HepG2 (cell line): ENCODE measurements around the gene CCDC61. TPM values are rescaled to one million over a fixed set of nuclear protein-coding genes. Genes with fewer than 3 reads are reported as not detected.

ENCODE experiments used
- CEBPB ChIP-seq: IDR thresholded peaks from 2 replicates; pipeline ENCODE4 v1.6.1; 2011; ENCODE audit warnings: low read depth, low read length, improper control_type of control experiment, borderline replicate concordance
- HOXA5 ChIP-seq: sonication (generic); formaldehyde crosslinking; IDR thresholded peaks from 2 replicates; pipeline ENCODE4 v1.4.0; 2020; ENCODE audit warnings: missing genetic modification reagents
- NBN ChIP-seq: fragments of 450-650 bp; conservative IDR thresholded peaks from 2 replicates; pipeline ENCODE4 v1.6.1; 2017
- NCOA2 ChIP-seq: sonication (generic); formaldehyde crosslinking; IDR thresholded peaks from 2 replicates; pipeline ENCODE4 v1.8.0; 2022; ENCODE audit warnings: inconsistent platforms
- ONECUT2 ChIP-seq: sonication (generic); formaldehyde crosslinking; IDR thresholded peaks from 2 replicates; pipeline ENCODE4 v1.4.0; 2020; ENCODE audit warnings: missing genetic modification reagents
- RFX1 ChIP-seq: fragments of 450-650 bp; IDR thresholded peaks from 2 replicates; pipeline ENCODE4 v1.6.1; 2017
- ZBTB20 ChIP-seq: sonication (generic); formaldehyde crosslinking; IDR thresholded peaks from 2 replicates; pipeline ENCODE4 v1.8.1; 2023; ENCODE audit warnings: missing genetic modification reagents, low read depth, mild to moderate bottlenecking, borderline replicate concordance
- ZFYVE20 ChIP-seq: sonication (generic); formaldehyde crosslinking; IDR thresholded peaks from 2 replicates; pipeline ENCODE4 v1.8.0; 2023; ENCODE audit warnings: low read depth, mild to moderate bottlenecking, moderate library complexity, missing genetic modification reagents, borderline replicate concordance
- ZNF136 ChIP-seq: sonication (generic); formaldehyde crosslinking; IDR thresholded peaks from 2 replicates; pipeline ENCODE4 v1.8.1; 2022; ENCODE audit warnings: low read depth, mild to moderate bottlenecking, moderate library complexity, missing genetic modification reagents
- ZNF746 ChIP-seq: sonication (generic); formaldehyde crosslinking; IDR thresholded peaks from 2 replicates; pipeline ENCODE4 v1.8.0; 2022; ENCODE audit warnings: mild to moderate bottlenecking, missing genetic modification reagents
- ZNF839 ChIP-seq: sonication (generic); formaldehyde crosslinking; IDR thresholded peaks from 2 replicates; pipeline ENCODE4 v1.4.0; 2020; ENCODE audit warnings: missing genetic modification reagents, mild to moderate bottlenecking, borderline replicate concordance
- polyA plus RNA-seq, 8 experiments: library from polyadenylated mRNA; depleted of rRNA in 3 of 8; stranded (reverse) in 7 of 8; unstranded in 1 of 8; fragments of >200 nt; fragmentation: Illumina TruSeq in 4 of 8; extraction: Trizol in 4 of 8; gene quantifications; 2 replicates each; pipeline versions ENCODE4 v1.2.1 to v1.2.3, GENCODE V29; 2011 to 2016; ENCODE audit warnings: low read depth in 4 of 8, missing spikeins in 1 of 8, mixed read lengths in 1 of 8; ENCODE audit not compliant: insufficient read depth in 1 of 8
- total RNA-seq, 5 experiments: library from RNA; depleted of rRNA; stranded (reverse); fragments of >200 nt; fragmentation: Illumina TruSeq; extraction: Trizol; gene quantifications; 2 replicates each; pipeline ENCODE4 v1.2.3, GENCODE V29; 2016; ENCODE audit warnings: low read depth in 1 of 5
- TF ChIP-seq, protein P1 (sequence below): sonication (generic); formaldehyde crosslinking; conservative IDR thresholded peaks from 2 replicates; pipeline ENCODE4 v1.4.0; 2020; ENCODE audit warnings: missing genetic modification reagents
- TF ChIP-seq, protein P2 (sequence below): sonication (generic); formaldehyde crosslinking; conservative IDR thresholded peaks from 2 replicates; pipeline ENCODE4 v1.4.0; 2020; ENCODE audit warnings: missing genetic modification reagents

Gene CCDC61
- total and polyA plus RNA-seq, 2 of the 13 experiments (the other 11 are each of a cell fraction or from before 2014, with no cell fraction given) = 4.2 to 4.9 TPM

DNA sequence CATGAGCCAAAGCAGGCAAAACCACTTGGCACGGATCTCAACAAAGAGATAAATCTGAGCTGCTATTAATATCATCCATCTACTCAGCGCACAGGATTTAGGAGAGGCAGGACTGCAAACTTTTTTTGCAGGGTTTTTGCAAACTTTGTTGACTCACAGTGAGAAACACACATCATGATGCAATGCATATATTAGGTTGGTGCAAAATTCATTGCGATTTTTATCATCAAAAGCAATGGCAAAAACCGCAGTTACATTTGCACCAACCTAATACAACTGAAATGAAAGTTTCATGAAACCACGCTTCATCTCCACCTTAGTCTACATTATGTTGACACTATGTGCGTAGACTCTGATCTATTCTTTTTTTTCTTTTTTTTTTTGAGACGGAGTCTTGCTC lies 17.1 kb upstream of the CCDC61 start (continued):
- TF ChIP-seq, protein P1, sequence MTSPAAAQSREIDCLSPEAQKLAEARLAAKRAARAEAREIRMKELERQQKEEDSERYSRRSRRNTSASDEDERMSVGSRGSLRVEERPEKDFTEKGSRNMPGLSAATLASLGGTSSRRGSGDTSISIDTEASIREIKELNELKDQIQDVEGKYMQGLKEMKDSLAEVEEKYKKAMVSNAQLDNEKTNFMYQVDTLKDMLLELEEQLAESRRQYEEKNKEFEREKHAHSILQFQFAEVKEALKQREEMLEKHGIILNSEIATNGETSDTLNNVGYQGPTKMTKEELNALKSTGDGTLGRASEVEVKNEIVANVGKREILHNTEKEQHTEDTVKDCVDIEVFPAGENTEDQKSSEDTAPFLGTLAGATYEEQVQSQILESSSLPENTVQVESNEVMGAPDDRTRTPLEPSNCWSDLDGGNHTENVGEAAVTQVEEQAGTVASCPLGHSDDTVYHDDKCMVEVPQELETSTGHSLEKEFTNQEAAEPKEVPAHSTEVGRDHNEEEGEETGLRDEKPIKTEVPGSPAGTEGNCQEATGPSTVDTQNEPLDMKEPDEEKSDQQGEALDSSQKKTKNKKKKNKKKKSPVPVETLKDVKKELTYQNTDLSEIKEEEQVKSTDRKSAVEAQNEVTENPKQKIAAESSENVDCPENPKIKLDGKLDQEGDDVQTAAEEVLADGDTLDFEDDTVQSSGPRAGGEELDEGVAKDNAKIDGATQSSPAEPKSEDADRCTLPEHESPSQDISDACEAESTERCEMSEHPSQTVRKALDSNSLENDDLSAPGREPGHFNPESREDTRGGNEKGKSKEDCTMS = no peak
- TF ChIP-seq CEBPB (0 out of 2 replicates have a peak, but pooled peaks have one; percentile 5), ZFYVE20 (no peak), ZNF839 (no peak), NBN (no peak), ZNF746 (CRISPR knock-in tag) (no peak), ONECUT2 (no peak), HOXA5 (CRISPR knock-in tag) (no peak), ZNF136 (CRISPR knock-in tag) (no peak), NCOA2 (no peak), ZBTB20 (CRISPR knock-in tag) (no peak), RFX1 (no peak)
- TF ChIP-seq, protein P2, sequence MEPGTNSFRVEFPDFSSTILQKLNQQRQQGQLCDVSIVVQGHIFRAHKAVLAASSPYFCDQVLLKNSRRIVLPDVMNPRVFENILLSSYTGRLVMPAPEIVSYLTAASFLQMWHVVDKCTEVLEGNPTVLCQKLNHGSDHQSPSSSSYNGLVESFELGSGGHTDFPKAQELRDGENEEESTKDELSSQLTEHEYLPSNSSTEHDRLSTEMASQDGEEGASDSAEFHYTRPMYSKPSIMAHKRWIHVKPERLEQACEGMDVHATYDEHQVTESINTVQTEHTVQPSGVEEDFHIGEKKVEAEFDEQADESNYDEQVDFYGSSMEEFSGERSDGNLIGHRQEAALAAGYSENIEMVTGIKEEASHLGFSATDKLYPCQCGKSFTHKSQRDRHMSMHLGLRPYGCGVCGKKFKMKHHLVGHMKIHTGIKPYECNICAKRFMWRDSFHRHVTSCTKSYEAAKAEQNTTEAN (CRISPR knock-in tag) = no peak
